Kidney epithelial cell (primary cell): ENCODE results near the gene PDZK1IP1. TPM values are rescaled to one million over a fixed set of nuclear protein-coding genes. Genes with fewer than 3 reads are reported as not detected.

Experiments
- DNase-seq: peaks from one replicate; pipeline ENCODE4 v3.0.0-alpha.2; 2010; ENCODE audit warnings: low read depth
- H3K27me3 ChIP-seq: 2 replicates; pipeline ENCODE4 v1.6.0; 2011; ENCODE audit warnings: low read length; ENCODE audit not compliant: control insufficient read depth, insufficient read depth
- H3K36me3 ChIP-seq: 2 replicates; pipeline ENCODE4 v1.5.1; 2011; ENCODE audit warnings: low read length; ENCODE audit not compliant: control insufficient read depth, insufficient read depth
- H3K4me3 ChIP-seq: 2 replicates; pipeline ENCODE4 v1.5.1; 2011; ENCODE audit warnings: low read depth, mild to moderate bottlenecking, control low read depth, low read length
- total RNA-seq: library from RNA; depleted of rRNA; stranded (reverse); fragments of >200 nt; gene quantifications from 2 replicates; pipeline ENCODE4 v1.2.3, GENCODE V29; 2015
- TF ChIP-seq, protein P1 (sequence below): IDR thresholded peaks from 2 replicates; pipeline ENCODE4 v1.5.1; 2011; ENCODE audit warnings: mild to moderate bottlenecking, moderate library complexity, low read length, control low read depth, inconsistent platforms; ENCODE audit not compliant: insufficient read depth, poor library complexity, severe bottlenecking

PDZK1IP1 gene, protein sequence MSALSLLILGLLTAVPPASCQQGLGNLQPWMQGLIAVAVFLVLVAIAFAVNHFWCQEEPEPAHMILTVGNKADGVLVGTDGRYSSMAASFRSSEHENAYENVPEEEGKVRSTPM
- 22.7 and 28.1 TPM in 2 replicates for total RNA-seq

DNA sequence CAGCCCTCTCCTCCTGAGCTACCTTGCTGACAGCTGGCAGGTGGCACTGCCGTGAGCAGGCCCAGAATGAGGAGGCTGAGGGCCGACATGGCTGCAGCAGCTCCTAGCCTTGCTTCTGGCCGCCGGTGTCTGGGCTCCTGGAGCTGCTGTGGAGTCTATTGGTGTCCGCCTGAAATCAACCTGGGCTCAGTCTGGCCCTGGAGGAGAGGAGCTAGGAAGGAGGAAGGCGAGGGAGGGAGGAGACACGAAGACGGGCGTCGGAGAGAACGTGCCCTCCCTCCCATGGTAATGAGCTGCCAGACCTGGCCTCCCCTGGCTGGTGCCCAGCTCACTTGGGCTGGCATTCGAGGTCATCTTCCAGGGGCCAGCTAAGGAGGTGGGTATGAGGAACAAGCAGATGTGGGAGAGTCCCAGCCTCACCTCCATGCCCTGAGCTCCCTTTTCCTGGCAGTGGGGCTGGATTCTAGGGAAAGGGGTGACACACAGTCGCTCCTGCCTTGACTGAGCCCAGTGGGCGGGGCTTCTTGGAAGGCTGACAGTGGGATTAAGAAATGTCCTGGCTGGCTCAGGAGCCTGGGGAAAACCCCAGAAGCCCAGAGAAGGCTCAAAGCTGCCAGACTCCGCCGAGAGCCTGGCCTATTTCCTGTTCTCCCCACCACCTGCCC lies at the start of gene PDZK1IP1:
TSS of gene PDZK1IP1 (minus strand) at position 193 of the 665 bp plus-strand sequence. CDS start at position 89, 104 bp downstream.
- Histone ChIP-seq H3K27me3 (no peaks in the 10 kb centered on the region), H3K36me3 (no peaks in the 10 kb centered on the region), H3K4me3 (peak within 1 kb of the TSS; percentile 28)
- DNase-seq: peak; percentile 90
- TF ChIP-seq, protein P1, sequence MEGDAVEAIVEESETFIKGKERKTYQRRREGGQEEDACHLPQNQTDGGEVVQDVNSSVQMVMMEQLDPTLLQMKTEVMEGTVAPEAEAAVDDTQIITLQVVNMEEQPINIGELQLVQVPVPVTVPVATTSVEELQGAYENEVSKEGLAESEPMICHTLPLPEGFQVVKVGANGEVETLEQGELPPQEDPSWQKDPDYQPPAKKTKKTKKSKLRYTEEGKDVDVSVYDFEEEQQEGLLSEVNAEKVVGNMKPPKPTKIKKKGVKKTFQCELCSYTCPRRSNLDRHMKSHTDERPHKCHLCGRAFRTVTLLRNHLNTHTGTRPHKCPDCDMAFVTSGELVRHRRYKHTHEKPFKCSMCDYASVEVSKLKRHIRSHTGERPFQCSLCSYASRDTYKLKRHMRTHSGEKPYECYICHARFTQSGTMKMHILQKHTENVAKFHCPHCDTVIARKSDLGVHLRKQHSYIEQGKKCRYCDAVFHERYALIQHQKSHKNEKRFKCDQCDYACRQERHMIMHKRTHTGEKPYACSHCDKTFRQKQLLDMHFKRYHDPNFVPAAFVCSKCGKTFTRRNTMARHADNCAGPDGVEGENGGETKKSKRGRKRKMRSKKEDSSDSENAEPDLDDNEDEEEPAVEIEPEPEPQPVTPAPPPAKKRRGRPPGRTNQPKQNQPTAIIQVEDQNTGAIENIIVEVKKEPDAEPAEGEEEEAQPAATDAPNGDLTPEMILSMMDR: no peak

DNA sequence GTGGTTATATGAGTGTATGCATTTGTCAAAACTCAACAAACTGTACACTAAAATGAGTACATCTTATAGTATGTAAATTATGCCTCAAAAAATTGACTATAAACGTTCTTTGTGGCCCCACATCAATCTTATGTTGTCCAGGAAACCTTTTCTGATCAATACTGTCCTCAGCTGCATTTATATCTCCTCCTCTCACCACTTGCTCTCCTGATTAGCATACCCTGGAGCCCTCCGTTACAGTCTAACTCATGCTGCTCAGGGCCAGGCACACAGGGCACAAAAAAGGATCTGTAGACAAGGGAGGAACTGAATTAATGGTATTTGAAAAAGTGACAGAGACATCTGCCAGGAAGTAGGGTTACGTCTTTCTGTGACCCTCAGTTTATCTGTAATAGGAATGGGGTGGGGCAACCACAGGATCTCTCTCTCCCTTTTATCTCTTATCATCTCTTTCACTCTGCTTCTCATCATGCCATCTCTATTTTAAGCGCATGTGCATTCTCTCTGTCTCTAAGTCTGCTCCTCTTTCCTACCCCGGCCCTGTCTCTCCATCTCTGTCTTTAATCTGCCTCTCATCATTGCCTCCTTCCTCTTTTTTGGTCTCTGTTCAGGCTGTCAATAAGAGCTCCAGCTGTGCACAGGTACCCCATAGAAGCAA lies 49.2 kb upstream of the PDZK1IP1 start:
- H3K4me3 ChIP-seq: no peak overlapping the region
- TF ChIP-seq, protein P1: no peak
- DNase-seq: no peak
- peaks cover 3% of the 10 kb centered on the region for H3K27me3 ChIP-seq
- no peaks in the 10 kb centered on the region for H3K36me3 ChIP-seq

DNA sequence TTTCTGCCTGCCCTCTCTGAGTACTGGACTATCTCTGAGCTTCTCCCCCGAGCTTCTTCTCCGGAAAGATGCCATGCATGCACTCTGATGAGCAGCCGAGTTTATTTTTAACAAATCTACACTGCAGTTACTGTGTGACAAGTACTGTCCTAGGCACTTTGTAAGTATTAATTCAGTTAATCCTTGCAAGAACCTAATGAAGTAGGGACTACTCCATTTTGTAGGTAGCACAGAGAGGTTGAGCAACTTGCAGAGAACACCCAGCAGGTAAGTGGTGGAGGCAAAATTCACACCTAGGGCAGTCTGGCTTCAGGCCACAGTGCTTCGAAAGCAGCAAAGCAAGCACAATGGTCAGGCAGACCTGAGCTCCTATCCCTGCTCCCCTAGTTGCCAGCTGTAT lies 46.0 kb upstream of the PDZK1IP1 start:
- H3K4me3 ChIP-seq: no peak overlapping the region
- TF ChIP-seq, protein P1: no peak
- H3K36me3 ChIP-seq: no peaks in the 10 kb centered on the region
- DNase-seq: no peak
- peaks cover 34% of the 10 kb centered on the region for H3K27me3 ChIP-seq

DNA sequence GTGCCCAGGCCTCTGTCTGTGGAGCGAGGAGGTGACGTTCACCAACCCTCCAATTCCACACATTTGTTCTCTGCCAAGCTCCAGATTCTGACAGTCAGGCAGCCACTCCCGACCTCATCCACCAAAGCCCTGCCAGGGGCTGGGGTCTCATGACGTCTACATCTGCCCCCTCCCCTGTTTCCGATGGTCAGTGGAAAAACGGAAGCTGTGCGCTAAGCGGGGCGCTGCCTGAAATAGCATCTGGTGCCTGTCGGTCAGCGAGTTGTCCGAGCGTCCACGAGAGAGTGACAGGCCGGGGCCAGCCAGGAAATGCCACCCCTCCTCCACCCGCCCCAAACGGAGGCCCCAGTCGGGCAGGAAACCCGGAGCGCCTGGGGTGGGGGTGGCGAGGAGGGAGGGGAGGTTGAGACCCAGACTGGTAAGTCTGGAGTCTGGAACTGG lies 45.4 kb upstream of the PDZK1IP1 start:
- Histone ChIP-seq H3K27me3 (peaks cover 39% of the 10 kb centered on the region), H3K36me3 (no peaks in the 10 kb centered on the region), H3K4me3 (no peak overlapping the region)
- DNase-seq: no peak
- TF ChIP-seq, protein P1: no peak

DNA sequence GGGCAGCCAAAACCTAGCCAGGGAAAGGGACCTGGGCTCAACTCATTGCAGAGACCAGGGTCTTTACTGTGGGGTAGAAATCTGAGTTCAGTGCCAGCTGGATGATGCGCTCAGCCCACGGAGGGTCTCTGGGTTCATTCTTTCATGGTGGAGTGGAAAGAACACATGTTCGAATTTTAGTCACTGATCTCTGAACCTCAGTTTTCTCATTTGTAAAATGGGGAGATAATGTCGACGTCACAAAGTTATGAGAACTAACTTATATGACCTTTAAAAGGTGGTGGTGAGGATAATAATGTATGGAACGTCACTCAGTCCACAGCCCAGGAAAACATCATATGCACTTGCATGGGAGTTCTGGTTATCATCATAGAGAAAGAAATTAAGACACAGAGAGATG lies 43.4 kb upstream of the PDZK1IP1 start:
- TF ChIP-seq, protein P1: no peak
- no peak overlapping the region for H3K4me3 ChIP-seq
- DNase-seq: no peak
- peaks cover 60% of the 10 kb centered on the region for H3K27me3 ChIP-seq
- no peaks in the 10 kb centered on the region for H3K36me3 ChIP-seq
